Mesendoderm (in vitro differentiated cells): ENCODE data around the gene GAD1.

Source experiments
- DNase-seq: peaks from one replicate; pipeline ENCODE4 v3.0.0; 2013
- H2AK5ac ChIP-seq: 2 replicates; pipeline ENCODE4 v1.6.1; 2013; ENCODE audit warnings: low read length, inconsistent platforms
- H2BK120ac ChIP-seq: 2 replicates; pipeline ENCODE4 v1.6.1; 2013; ENCODE audit warnings: low read depth, mild to moderate bottlenecking, low read length, moderate library complexity, mixed read lengths
- H2BK15ac ChIP-seq: replicated peaks from 2 replicates; pipeline ENCODE4 v1.6.1; 2013; ENCODE audit warnings: low read depth, mild to moderate bottlenecking, moderate library complexity
- H2BK5ac ChIP-seq: 2 replicates; pipeline ENCODE4 v1.6.1; 2013; ENCODE audit warnings: low read length, inconsistent platforms
- H3K18ac ChIP-seq: 2 replicates; pipeline ENCODE4 v1.6.1; 2013; ENCODE audit warnings: mild to moderate bottlenecking, low read length, mixed read lengths
- H3K23ac ChIP-seq: one replicate; pipeline ENCODE4 v1.6.1; 2013; ENCODE audit warnings: low read length
- H3K27ac ChIP-seq: 2 replicates; pipeline ENCODE4 v1.5.1; 2013; ENCODE audit warnings: low read depth, mild to moderate bottlenecking, inconsistent platforms, low read length, moderate library complexity
- H3K27me3 ChIP-seq: 2 replicates; pipeline ENCODE4 v1.6.1; 2013; ENCODE audit warnings: low read length, control low read depth, mild to moderate bottlenecking, inconsistent platforms; ENCODE audit not compliant: insufficient read depth, poor library complexity
- H3K36me3 ChIP-seq: 2 replicates; pipeline ENCODE4 v1.6.1; 2013; ENCODE audit warnings: low read length, inconsistent platforms; ENCODE audit not compliant: control insufficient read depth, insufficient read depth
- H3K4ac ChIP-seq: one replicate; pipeline ENCODE4 v1.6.1; 2013; ENCODE audit warnings: low read depth, mild to moderate bottlenecking, low read length, moderate library complexity
- H3K4me1 ChIP-seq: 2 replicates; pipeline ENCODE4 v1.6.1; 2013; ENCODE audit warnings: low read depth, low read length, inconsistent platforms; ENCODE audit not compliant: control insufficient read depth
- H3K4me2 ChIP-seq: 2 replicates; pipeline ENCODE4 v1.6.1; 2013; ENCODE audit warnings: low read length
- H3K4me3 ChIP-seq: 2 replicates; pipeline ENCODE4 v1.5.1; 2013; ENCODE audit warnings: mild to moderate bottlenecking, low read length
- H3K56ac ChIP-seq: one replicate; pipeline ENCODE4 v1.6.1; 2013; ENCODE audit warnings: low read length
- H3K79me1 ChIP-seq: 2 replicates; pipeline ENCODE4 v1.6.1; 2013; ENCODE audit warnings: low read length, inconsistent platforms
- H3K79me2 ChIP-seq: 2 replicates; pipeline ENCODE4 v1.6.1; 2013; ENCODE audit warnings: mild to moderate bottlenecking, low read length; ENCODE audit not compliant: control insufficient read depth, insufficient read depth
- H3K9ac ChIP-seq: 2 replicates; pipeline ENCODE4 v1.6.1; 2013; ENCODE audit warnings: low read length, inconsistent platforms
- H4K5ac ChIP-seq: one replicate; pipeline ENCODE4 v1.6.1; 2013; ENCODE audit warnings: low read length
- H4K8ac ChIP-seq: one replicate; pipeline ENCODE4 v1.6.1; 2013; ENCODE audit warnings: low read depth, mild to moderate bottlenecking, control low read depth, low read length, moderate library complexity
- WGBS: extraction: QIAGEN DNeasy Blood & Tissue Kit; methylation state at CpG from one replicate; pipeline ENCODE4 v1.1.7; 2013; ENCODE audit warnings: low lambda C conversion rate, missing lambda C conversion rate; ENCODE audit not compliant: insufficient coverage; ENCODE audit errors: extremely low coverage; 5-methylcytosine and 5-hydroxymethylcytosine counted together

Gene GAD1

GRCh38 chr2:170774074-170774473 is 42.6 kb upstream of the GAD1 start:
- H3K4me1 ChIP-seq: peaks cover 2% of the 10 kb centered on the region
- no peak overlapping the region for H2AK5ac ChIP-seq
- no peak overlapping the region for H4K8ac ChIP-seq
- H3K79me2 ChIP-seq: peaks cover 1% of the 10 kb centered on the region
- H3K4me3 ChIP-seq: no peak overlapping the region
- H3K79me1 ChIP-seq: no peaks in the 10 kb centered on the region
- no peak overlapping the region for H3K27ac ChIP-seq
- no peak overlapping the region for H3K9ac ChIP-seq
- no peak overlapping the region for H3K4me2 ChIP-seq
- no peak overlapping the region for H3K4ac ChIP-seq
- no peak overlapping the region for H3K23ac ChIP-seq
- no peak overlapping the region for H3K18ac ChIP-seq
- H2BK15ac ChIP-seq: no peak overlapping the region
- H2BK120ac ChIP-seq: no peak overlapping the region
- H3K27me3 ChIP-seq: no peaks in the 10 kb centered on the region
- no peaks in the 10 kb centered on the region for H3K36me3 ChIP-seq
- no peak for DNase-seq
- no peak overlapping the region for H3K56ac ChIP-seq
- H4K5ac ChIP-seq: no peak overlapping the region
- H2BK5ac ChIP-seq: no peak overlapping the region

- Histone ChIP-seq H2BK5ac (no peak overlapping the region), H3K27ac (no peak overlapping the region), H3K4me3 (no peak overlapping the region), H3K18ac (no peak overlapping the region), H2AK5ac (no peak overlapping the region), H3K4me1 (no peaks in the 10 kb centered on the region), H2BK120ac (no peak overlapping the region), H3K27me3 (no peaks in the 10 kb centered on the region), H3K9ac (no peak overlapping the region), H3K36me3 (no peaks in the 10 kb centered on the region), H3K23ac (no peak overlapping the region), H3K4me2 (no peak overlapping the region), H2BK15ac (no peak overlapping the region), H3K4ac (no peak overlapping the region), H3K79me2 (no peaks in the 10 kb centered on the region), H4K5ac (no peak overlapping the region), H4K8ac (no peak overlapping the region), H3K79me1 (no peaks in the 10 kb centered on the region), H3K56ac (no peak overlapping the region)
- WGBS: no CpG with 5 or more reads among the region's 2 CpGs
- no peak for DNase-seq
Measured at GRCh38 chr2:170778900-170779299, 37.8 kb upstream of the GAD1 start.

- Histone ChIP-seq H3K4me3 (no peak overlapping the region), H2BK15ac (no peak overlapping the region), H3K36me3 (no peaks in the 10 kb centered on the region), H2AK5ac (no peak overlapping the region), H3K4me2 (no peak overlapping the region), H3K18ac (no peak overlapping the region), H3K56ac (no peak overlapping the region), H3K79me2 (no peaks in the 10 kb centered on the region), H3K4ac (no peak overlapping the region), H2BK5ac (no peak overlapping the region), H3K4me1 (no peaks in the 10 kb centered on the region), H3K9ac (no peak overlapping the region), H2BK120ac (no peak overlapping the region), H3K23ac (no peak overlapping the region), H4K8ac (no peak overlapping the region), H3K27ac (no peak overlapping the region), H3K79me1 (no peaks in the 10 kb centered on the region), H3K27me3 (no peaks in the 10 kb centered on the region), H4K5ac (no peak overlapping the region)
- no peak for DNase-seq
- WGBS: no CpG with 5 or more reads among the region's 1 CpG
Measured at GRCh38 chr2:170779304-170779703, 37.4 kb upstream of the GAD1 start.

GRCh38 chr2:170782673-170783072 is 34.0 kb upstream of the GAD1 start:
- H3K4me3 ChIP-seq: no peak overlapping the region
- no peak overlapping the region for H2BK5ac ChIP-seq
- WGBS: no CpG with 5 or more reads among the region's 2 CpGs
- H3K79me2 ChIP-seq: no peaks in the 10 kb centered on the region
- DNase-seq: no peak
- H3K27ac ChIP-seq: no peak overlapping the region
- H2AK5ac ChIP-seq: no peak overlapping the region
- no peak overlapping the region for H4K5ac ChIP-seq
- H4K8ac ChIP-seq: no peak overlapping the region
- no peak overlapping the region for H3K18ac ChIP-seq
- no peaks in the 10 kb centered on the region for H3K27me3 ChIP-seq
- H3K4ac ChIP-seq: no peak overlapping the region
- H3K23ac ChIP-seq: no peak overlapping the region
- H3K9ac ChIP-seq: no peak overlapping the region
- H3K79me1 ChIP-seq: no peaks in the 10 kb centered on the region
- H3K36me3 ChIP-seq: no peaks in the 10 kb centered on the region
- no peaks in the 10 kb centered on the region for H3K4me1 ChIP-seq
- no peak overlapping the region for H2BK120ac ChIP-seq
- no peak overlapping the region for H3K56ac ChIP-seq
- no peak overlapping the region for H2BK15ac ChIP-seq
- H3K4me2 ChIP-seq: no peak overlapping the region

GRCh38 chr2:170783549-170783948 is 33.1 kb upstream of the GAD1 start:
- no peak overlapping the region for H3K4ac ChIP-seq
- no peak overlapping the region for H2BK120ac ChIP-seq
- H3K23ac ChIP-seq: no peak overlapping the region
- no peaks in the 10 kb centered on the region for H3K79me1 ChIP-seq
- no peak for DNase-seq
- no peak overlapping the region for H4K5ac ChIP-seq
- no peak overlapping the region for H2BK15ac ChIP-seq
- H3K18ac ChIP-seq: no peak overlapping the region
- WGBS: no CpG with 5 or more reads among the region's 1 CpG
- no peaks in the 10 kb centered on the region for H3K4me1 ChIP-seq
- H3K79me2 ChIP-seq: no peaks in the 10 kb centered on the region
- H3K27ac ChIP-seq: no peak overlapping the region
- no peak overlapping the region for H3K56ac ChIP-seq
- H2AK5ac ChIP-seq: no peak overlapping the region
- H3K4me2 ChIP-seq: no peak overlapping the region
- H3K9ac ChIP-seq: no peak overlapping the region
- no peak overlapping the region for H2BK5ac ChIP-seq
- H3K4me3 ChIP-seq: no peak overlapping the region
- no peaks in the 10 kb centered on the region for H3K27me3 ChIP-seq
- H3K36me3 ChIP-seq: no peaks in the 10 kb centered on the region
- H4K8ac ChIP-seq: no peak overlapping the region

- no peak overlapping the region for H3K18ac ChIP-seq
- no peak overlapping the region for H2BK5ac ChIP-seq
- H3K4ac ChIP-seq: no peak overlapping the region
- no peaks in the 10 kb centered on the region for H3K27me3 ChIP-seq
- H3K79me1 ChIP-seq: no peaks in the 10 kb centered on the region
- H3K27ac ChIP-seq: no peak overlapping the region
- H4K5ac ChIP-seq: no peak overlapping the region
- no peak overlapping the region for H4K8ac ChIP-seq
- no peaks in the 10 kb centered on the region for H3K36me3 ChIP-seq
- H3K56ac ChIP-seq: no peak overlapping the region
- H3K9ac ChIP-seq: no peak overlapping the region
- no peak overlapping the region for H3K4me2 ChIP-seq
- no peak overlapping the region for H3K23ac ChIP-seq
- no peak overlapping the region for H3K4me3 ChIP-seq
- no peak overlapping the region for H2BK15ac ChIP-seq
- no peaks in the 10 kb centered on the region for H3K4me1 ChIP-seq
- H2AK5ac ChIP-seq: no peak overlapping the region
- no peaks in the 10 kb centered on the region for H3K79me2 ChIP-seq
- no peak for DNase-seq
- no peak overlapping the region for H2BK120ac ChIP-seq
Measured at GRCh38 chr2:170798996-170799395, 17.7 kb upstream of the GAD1 start.
